DMS53 treated with DMSO at 0.1 percent for 48 hours (cell line): Measurements from ENCODE around the gene RELB.

ENCODE experiments used
- DNase-seq: peaks from one replicate; lab custom pipeline; 2025; ENCODE audit not compliant: unreplicated experiment; lab: John Stamatoyannopoulos, UW

The RELB gene

GRCh38 chr19:45058622-45059159 is 57.4 kb downstream of the RELB start:
- no peak for DNase-seq

- peak; percentile 19 for DNase-seq
Observed at GRCh38 chr19:45059258-45059965, 58.1 kb downstream of the RELB start.

- DNase-seq: no peak
Observed at GRCh38 chr19:45061965-45062364, 60.7 kb downstream of the RELB start.

GRCh38 chr19:45063851-45064801 is 62.9 kb downstream of the RELB start:
- no peak for DNase-seq

- no peak for DNase-seq
Observed at GRCh38 chr19:45066921-45067661, 65.8 kb downstream of the RELB start.

- DNase-seq: no peak
Observed at GRCh38 chr19:45068041-45068440, 66.8 kb downstream of the RELB start.

GRCh38 chr19:45069056-45069455 is 67.8 kb downstream of the RELB start:
- no peak for DNase-seq

- DNase-seq: no peak
Observed at GRCh38 chr19:45070214-45070613, 69.0 kb downstream of the RELB start.

GRCh38 chr19:45070861-45071544 is 69.7 kb downstream of the RELB start:
- no peak for DNase-seq

GRCh38 chr19:45071545-45071938 is 70.3 kb downstream of the RELB start:
- DNase-seq: no peak

- no peak for DNase-seq
Observed at GRCh38 chr19:45071969-45072790, 70.9 kb downstream of the RELB start.

GRCh38 chr19:45074744-45075300 is 73.6 kb downstream of the RELB start:
- no peak for DNase-seq

- peak; percentile 33 for DNase-seq
Observed at GRCh38 chr19:45075301-45076028, 74.2 kb downstream of the RELB start.

GRCh38 chr19:45076029-45076850 is 75.0 kb downstream of the RELB start, which contains the start of gene ZNF296:
Gene ZNF296, minus strand, starts transcription at chr19:45076478. Its CDS starts 105 bp downstream, at chr19:45076373.
- peak; percentile 41 for DNase-seq

GRCh38 chr19:45076851-45077730 is 75.8 kb downstream of the RELB start:
- DNase-seq: no peak

GRCh38 chr19:45078390-45079062 is 77.3 kb downstream of the RELB start:
- no peak for DNase-seq
